SW 1271 (cell line): ENCODE data around the gene KDELR1.
"Not testable (repeated sequence)": the region's sequence is repeated elsewhere in the genome, so short reads cannot be mapped to it uniquely, and the experiment has no call there.

Experiments used
- DNase-seq, 2 experiments: peaks; one replicate each; lab custom pipeline; 2025; lab: John Stamatoyannopoulos, UW

The KDELR1 gene

DNA sequence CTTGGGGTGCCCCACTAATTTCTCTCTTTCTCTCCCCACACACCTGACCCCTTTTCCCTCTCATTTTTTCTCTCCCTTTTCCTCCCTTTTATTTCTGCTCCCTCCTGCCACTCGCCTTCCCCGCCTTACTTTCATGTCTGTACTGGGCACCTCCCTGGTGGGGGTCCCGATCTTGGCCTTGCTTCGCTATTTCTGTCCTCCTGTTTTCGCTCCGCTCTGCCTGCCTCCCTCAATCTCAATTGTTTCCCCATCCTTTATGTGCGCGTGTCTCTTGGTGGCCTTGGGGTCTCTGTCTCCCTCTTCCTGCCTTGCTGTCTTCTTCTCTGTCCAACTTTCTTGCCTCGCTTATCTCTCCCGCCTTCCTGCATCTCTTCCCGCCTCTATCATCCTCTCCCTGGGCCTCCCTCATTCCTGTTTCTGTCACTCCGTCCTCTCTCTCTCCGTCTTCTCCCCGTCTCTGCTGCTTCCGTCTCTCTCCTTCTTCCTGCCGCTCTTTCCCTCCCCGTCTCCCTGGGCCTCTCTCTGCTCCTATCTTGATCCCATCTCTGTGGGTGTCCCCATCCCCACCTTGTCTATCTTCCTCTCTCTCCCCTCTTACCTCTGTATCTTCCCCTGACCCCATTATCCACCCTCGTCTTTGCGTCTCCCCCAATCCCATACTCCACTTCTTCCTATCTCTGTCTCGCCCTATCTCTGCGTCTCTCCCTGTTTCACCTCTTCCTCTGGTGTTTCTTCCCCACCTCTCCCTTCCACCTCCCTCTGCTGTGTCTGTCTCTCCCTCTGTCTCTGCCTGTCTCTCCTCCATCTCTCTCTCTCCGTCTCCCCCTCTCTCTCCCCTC is 6.1 kb upstream of the KDELR1 start:
- DNase-seq = no peak

DNA sequence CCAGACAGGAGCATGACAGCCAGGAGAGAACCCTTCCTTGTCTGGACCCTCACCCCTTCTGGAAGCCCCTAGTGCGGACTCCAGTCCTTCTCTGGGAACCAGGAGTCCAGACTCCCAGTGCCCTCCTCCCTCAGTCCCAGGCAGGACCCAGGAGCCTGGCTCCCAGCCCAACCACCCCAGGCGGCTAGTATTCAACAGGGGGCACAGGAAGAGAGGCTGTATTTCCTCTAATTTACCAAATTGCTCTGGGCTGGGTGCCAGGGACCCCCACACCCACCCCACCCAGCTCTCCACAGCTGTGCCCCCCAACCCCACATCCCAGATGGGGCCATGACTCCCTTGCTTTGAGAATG is 5.4 kb upstream of the KDELR1 start:
- DNase-seq = no peak

DNA sequence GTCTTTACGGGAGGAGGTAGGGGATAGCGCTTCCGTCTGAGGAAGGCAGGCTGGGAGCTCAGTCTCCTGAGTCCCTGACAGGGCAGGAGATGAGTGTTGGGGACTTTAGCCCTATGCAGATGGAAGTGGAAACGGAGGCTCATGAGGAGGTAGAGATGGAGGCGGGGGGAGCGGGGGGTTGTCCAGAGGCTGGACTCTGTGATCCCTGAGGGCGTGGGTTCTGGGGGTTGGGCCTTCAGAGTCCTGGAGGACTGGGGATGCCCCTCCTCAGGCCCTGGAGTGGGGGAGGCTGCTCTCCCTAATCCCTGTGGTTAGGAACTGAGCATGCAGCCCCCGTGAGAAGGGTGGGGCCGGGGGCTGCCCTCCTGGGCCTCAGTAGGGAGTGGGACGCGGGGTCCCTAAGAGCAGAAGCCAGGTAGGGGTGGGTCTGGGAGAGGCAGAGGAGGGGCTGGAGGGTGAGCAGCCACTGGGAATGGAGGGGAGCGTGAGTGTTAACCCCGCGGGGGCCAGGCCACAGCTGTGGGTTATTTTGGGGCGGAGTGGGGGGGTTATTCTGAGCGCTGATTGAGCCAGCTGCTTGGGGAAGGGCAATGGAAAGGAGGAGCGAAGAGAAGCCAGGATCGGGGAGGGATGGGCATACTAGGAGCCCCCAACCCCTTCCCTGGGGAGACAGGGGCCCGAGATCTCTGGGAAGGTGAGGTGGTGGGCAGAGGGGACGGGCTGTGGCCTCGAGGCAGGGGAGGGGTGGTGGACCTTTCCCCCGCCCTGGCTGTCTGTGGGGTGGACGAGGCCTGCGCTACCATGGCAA is 4.9 kb upstream of the KDELR1 start:
- no peak for DNase-seq

DNA sequence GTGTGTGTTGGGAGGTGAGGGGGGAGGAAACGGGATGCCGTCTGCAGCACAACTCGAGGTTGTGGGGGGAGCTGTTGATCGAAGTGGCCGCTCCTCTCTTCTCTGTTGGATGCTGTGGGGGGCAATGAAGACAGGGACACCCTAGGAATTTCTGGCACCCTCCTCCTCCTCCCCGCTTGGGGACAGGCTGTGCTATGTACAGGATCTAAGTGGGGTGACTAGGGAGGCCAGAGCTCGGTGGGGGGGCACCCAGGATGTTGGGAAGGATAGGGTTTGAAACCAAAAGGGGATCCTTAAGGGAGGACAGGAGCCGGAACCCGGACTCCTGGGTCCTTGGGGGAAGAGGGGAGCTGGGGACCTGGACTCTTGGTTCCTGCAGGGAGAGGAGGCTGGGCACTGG is 4.1 kb upstream of the KDELR1 start:
- no peak for DNase-seq

DNA sequence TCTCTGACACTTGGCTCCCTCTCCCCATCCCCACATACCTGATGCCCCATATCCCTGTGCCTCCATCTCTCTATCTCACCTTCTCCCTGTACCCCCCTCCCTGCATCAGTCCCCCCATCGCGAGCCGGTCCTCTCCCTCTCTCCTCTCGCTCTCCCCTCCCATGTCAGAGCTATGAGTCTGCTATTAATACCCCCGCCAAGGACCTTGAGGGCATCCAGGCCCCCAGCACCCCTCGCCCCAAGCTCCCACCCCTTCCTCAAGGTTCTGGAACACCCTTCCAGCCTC is 3.8 kb upstream of the KDELR1 start:
- no peak for DNase-seq

DNA sequence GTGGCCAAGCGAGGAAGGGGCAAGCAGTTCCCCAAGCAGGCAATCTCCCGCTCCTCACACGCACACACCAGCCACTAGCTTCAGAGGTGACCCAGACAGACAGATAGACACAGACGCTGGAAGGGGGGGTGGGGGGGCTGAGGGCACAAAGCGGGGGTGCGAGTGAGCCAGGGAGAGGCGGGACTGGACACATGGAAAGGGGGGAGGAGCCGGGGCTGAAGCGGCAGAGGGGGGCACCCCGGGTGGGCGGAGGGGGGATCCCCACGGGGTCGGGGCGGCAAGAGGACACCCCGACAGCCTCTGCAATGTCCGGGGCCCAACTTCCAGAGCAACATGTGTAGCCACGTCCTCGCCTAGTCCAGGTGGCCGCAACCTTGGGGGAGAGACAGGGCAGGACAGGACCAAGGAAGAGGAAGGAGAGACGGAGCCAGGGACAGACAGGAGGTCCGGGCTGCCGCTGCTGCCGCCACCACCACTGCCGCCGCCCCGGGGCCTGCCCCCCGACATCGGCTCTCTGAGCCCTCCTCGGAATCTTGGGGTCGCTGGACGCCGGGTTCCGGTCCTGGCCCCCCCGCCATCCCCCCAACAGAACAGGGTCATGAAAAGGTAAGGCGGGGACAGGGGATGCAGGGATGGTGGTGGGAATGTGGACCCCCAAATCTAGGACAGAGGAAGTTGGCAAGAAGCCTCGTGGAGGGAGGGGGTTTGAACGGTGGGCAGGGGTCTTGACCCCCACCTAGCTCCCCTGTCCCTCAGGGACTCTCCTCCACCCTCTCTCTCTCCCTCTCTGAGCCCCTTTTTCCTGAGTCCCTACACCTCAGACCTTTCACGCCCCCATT is 3.2 kb upstream of the KDELR1 start:
- DNase-seq = no peak

DNA sequence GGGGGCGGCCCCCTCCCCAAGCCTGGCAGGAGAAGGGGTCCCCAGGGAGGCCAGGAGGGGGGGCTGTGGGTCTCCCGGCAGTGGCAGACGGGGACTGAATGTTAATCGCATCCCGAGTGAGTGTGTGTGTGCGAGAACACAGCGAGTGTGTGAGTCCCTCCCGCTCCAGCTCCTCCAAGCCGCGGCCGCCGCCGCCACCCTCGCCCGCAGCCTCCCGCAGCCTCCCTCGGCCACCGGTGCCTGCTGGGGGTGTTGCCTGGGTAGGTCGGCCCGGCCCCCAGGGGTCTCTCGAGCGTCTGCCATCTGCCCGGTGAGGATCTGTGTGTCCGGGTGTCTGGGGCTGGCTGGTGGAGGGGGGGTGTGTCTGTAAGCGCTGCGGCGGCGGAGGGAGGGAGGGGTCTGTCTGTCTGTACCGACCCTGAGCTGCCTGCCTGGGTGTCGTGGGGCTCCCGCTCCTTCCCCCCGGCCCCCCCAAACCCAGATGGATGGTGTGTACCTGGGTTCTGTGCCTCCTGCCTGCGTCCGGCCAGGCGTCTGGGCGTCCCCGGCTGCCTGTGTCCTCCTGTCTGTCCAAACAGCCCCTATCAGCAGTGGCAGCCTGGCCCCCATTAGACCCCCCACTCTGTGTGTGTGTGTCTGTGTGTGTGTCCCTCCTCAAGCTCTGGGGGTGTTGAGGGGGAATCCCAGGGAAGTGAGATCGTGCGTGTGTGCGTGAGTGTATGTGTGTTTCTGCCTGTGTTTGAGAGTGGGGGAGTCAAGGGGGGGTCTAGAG is 2.4 kb upstream of the KDELR1 start, which contains the start of gene GRIN2D:
TSS of gene GRIN2D (plus strand) at position 110 of the 772 bp plus-strand sequence. CDS start 4,725 bp downstream, outside the sequence.
- no peak for DNase-seq

DNA sequence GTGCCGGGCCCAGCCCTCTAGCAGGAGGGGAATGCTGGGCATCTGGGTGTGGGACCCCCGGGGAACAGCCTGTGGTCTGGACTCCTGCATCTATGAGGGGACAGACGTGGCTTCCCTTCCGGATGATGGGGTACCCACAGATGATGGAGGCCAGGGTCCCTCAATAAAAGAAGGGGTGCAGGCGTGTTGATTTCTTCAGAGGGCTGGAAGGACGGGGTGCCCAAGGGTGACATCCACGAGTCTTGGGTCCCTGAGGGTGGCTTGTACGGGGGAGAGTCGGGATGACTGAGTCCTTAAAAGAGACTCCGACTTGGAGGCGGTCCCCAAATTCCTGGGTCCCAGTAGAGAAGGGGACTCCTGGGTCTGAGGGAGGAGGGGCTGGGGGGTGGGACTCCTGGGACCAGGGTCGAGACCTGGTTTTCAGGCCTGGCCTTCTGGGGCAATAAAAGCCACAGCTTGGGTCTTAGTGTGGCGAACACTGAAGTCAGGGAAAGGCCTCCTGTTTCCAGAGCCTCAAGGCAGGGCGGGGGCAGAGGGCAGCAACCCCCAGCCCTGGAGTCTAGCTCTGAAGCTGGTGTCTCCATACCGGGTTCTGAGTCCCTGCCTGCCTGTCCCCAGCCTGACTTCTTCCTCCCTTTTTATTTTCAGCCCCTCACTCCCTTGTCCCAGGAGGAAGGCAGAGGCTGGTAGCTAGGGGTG is 1.7 kb upstream of the KDELR1 start:
- no peak for DNase-seq

DNA sequence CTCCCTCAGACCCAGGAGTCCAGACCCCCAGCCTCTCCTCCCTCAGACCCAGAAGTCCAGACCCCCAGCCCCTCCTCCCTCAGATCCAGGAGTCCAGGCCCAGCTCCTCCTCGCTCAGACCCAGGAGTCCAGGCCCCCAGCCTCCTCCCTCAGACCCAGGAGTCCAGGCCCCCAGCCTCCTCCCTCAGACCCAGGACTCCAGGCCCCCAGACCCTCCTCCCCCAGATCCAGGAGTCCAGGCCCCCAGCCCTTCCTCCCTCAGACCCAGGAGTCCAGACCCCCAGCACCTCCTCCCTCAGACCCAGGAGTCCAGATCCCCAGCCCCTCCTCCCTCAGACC is 624 bp upstream of the KDELR1 start:
- DNase-seq = not testable (repeated sequence)

DNA sequence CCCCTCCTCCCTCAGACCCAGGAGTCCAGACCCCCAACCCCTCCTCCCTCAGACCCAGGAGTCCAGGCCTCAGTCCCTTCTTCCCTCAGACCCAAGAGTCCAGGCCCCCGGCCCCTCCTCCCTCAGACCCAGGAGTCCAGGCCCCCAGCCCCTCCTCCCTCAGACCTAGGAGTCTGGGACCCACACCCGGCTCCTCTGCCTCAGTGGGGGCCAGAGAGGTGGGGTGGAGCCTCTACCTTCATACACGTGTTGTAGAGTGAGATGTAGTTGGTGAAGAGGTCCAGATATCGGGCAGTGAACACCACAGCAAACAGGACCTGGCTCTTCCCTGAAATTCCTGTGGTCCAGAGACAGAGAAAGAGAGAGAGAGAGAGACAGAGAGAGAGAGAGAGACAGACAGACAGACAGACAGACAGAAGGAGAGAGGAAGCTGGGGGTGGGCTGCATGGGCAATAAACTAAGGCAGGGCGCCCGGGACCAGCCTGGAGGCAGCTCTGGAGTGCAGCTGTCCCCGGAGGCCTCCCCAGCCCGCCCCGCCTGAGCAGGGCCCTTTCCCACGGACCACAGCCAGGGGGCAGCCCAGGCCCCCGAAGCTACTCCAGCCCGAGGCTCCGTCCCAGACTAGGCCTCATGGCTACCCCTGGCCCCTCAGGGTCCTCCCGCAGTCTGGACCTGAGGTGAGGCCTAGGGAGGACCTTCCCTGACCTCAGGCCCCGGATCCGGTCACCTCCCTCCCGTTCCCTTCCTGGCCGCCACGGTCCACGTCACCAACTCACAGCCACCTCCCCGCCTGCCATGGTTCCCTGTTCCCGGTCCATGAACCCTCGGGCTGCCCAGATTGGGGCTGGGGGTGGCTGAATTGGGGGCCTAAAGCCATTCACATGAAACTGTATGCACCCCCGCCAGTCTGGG is 907 bp downstream of the KDELR1 start:
- peak in 1 of 2 experiments; percentile 25 for DNase-seq

DNA sequence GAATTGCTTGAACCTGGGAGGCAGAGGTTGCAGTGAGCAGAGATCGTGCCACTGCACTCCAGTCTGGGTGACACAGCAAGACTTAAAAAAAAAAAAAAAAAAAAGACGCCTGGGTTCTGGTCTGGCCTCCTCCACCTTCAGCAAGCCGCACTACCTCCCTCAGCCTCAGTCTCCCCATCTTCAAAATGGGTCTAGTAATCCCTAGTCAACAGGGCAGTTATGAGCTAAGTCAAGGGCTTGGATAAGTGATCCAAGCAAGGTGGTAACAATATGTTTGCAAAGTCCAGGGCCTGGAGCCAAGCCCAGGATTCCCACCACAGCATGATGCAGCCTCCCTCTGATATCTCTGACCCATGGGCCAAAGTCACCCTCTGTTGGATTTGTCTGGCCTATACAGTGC is 4.4 kb downstream of the KDELR1 start:
- no peak for DNase-seq

DNA sequence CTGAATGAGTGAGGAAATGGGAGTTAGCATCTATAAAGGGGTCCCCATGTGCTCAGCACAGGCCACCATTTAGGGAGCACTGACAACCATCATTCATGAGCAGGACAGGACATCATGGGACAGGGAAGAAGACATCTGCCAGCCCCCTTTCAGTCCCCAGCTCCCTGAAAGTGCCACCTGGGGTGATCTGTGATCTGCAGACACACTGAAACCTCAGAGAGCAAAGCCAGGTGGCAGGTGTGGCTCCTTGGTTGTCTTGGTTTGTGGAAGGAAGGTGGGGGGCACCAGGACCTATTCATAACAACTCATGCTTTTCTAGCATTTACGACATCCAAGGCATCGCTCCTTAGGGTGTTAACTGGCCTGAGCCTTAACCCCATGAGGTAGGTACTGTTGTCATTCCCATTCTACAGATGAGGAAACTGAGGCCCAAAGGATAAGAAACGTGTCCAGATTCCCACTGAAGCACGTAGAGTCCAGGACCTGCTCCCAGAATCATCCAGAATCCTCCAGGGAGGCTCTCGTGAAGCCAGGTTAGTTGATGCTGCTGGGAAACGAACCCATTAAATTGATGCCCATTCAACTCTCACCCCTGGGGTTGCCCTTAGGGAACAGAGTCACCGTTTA is 5.8 kb downstream of the KDELR1 start:
- no peak for DNase-seq

DNA sequence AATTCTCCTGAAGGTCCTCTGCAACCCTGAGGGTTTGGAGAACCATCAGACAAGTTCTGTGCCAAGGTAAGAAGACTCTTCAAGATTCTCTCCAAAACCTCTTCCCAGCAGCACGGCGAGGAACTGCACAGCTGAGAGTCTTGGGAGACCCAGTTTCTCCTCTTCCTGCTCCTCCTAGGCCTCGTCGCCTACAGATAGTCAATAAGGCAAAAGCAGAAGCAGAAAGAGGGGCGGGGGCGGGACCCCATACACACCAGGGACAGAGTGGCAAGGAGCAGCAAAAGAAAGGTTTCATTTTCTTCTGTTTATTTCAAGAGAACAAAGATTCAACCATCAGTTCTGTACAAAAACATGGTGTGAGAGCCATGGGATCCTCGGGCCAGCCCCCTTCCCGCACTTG is 9.1 kb downstream of the KDELR1 start:
- DNase-seq = no peak

DNA sequence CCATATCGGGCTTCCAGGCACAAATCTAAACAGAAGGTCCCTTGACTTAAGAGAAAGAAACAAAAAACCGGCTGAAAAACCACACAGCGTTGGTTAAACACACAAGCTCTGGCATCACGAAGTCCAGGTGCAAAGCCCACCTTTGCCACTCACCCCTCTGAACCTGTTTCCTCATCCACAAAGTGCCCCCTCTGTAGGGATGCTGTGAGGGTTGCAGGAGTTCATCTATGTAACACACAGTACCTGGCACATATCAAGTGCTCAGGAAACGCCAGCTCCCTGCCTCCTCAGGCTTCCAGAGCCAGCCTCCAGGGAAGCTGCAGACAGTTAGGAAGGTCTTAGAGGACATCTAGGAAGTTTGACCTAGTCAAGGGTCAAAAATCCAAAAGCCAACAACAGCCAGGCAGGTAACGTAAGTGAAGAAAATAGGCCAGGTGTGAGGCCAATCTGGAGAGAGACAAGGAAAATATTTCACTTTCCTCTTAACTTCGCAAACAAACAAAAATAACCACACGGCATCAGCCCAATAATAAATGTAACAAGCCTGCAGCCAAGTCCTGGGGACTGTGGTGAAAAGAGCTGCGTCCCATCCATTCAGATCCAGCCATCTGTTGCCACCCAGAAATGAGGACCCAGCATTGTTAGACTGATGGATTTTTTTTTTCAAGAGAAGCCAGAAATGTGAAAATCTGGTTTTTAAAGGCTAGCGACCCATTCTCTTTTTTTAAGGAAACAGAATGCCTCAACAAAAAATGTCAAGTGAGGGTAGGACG is 10.0 kb downstream of the KDELR1 start:
- DNase-seq = no peak

DNA sequence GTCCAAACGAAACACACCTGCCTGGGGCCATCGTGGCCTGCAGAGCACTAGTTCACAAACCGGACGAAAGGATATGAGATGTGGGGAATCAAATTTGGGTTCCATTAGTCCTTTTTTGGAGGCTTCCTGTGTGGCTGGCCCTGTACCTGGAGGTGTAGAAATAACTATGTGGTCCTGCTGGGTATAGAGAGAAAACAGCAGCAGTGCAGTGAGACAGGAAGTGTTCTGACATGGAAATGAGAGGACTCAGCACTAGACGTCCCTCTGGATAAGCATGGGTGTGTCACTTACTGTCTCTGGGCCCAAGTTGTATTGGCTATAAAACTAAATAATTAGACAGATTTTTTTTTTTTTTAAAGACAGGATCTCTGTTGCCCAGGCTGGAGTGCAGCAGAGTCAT is 12.3 kb downstream of the KDELR1 start:
- no peak for DNase-seq

DNA sequence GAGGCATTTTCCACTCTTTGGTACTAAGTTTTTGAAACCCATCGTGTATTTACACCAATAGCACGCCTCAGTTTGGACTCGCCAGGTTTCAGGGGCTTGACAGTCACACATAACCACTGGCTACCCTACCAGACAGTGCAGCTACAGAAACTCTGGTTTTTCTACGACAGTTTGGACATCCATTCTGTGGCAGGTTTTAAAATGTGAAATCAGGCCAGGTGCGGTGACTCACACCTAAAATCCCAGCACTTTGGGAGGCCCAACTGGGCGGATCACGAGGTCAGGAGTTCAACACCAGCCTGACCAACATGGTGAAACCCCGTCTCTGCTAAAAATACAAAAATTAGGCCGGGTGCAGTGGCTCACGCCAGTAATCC is 13.2 kb downstream of the KDELR1 start:
- DNase-seq = no peak

DNA sequence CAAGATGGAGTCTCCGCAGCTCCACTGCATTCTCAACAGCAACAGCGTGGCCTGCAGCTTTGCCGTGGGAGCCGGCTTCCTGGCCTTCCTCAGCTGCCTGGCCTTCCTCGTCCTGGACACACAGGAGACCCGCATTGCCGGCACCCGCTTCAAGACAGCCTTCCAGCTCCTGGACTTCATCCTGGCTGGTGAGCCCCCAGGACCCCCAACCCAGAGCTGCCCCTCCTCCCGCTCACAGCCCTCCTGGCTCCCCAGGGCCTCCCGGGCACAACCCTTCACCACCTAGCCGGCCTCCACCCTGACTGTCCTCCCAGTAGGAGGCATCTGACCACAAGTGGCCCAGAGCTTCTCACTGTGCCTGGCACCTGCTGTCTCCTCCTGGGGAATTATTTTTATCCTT is 17.8 kb downstream of the KDELR1 start:
- DNase-seq = no peak

DNA sequence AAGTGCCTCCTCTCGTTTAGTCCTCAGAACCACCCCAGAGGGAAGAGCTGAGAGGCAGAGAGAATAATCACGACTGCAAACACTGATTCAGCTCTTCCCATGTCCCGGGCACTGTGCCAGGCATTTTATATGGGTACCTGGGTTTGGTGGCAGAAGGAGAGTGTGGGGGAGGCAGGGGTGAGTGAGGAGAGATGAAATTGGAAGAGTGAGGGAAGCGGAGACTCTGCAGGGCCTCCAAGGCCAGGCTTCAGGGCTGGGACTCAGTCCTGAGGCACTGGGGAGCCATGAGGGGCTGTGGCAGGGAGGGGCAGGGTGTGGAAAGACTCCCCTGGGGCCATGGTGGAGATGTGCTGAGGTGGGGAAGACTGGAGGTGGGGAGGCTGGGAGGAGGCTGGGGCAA is 18.4 kb downstream of the KDELR1 start:
- DNase-seq = no peak

DNA sequence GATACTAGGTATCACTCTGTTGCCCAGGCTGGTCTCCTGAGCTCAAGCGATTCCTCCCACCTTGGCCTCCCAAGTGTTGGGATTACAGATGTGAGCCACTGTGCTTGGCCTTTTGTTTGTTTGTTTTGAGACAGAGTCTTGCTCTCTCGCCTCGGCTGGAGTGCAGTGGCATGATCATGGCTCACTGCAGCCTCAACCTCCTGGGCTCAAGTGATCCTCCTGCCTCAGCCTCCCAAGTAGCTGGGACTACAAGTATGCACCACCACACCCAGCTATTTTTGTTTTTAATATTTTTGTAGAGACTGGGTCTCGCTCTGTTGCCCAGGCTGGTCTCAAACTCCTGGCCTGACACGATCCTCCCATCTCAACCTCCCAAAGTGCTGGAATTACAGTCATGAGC is 19.6 kb downstream of the KDELR1 start:
- DNase-seq = not testable (repeated sequence)
